HS-27A (cell line): ENCODE results near the gene SIRT7.

ENCODE experiments used
- DNase-seq: peaks from one replicate; pipeline ENCODE4 v3.0.0-alpha.2; 2012; ENCODE audit warnings: low read depth, missing footprints

SIRT7 gene

DNA sequence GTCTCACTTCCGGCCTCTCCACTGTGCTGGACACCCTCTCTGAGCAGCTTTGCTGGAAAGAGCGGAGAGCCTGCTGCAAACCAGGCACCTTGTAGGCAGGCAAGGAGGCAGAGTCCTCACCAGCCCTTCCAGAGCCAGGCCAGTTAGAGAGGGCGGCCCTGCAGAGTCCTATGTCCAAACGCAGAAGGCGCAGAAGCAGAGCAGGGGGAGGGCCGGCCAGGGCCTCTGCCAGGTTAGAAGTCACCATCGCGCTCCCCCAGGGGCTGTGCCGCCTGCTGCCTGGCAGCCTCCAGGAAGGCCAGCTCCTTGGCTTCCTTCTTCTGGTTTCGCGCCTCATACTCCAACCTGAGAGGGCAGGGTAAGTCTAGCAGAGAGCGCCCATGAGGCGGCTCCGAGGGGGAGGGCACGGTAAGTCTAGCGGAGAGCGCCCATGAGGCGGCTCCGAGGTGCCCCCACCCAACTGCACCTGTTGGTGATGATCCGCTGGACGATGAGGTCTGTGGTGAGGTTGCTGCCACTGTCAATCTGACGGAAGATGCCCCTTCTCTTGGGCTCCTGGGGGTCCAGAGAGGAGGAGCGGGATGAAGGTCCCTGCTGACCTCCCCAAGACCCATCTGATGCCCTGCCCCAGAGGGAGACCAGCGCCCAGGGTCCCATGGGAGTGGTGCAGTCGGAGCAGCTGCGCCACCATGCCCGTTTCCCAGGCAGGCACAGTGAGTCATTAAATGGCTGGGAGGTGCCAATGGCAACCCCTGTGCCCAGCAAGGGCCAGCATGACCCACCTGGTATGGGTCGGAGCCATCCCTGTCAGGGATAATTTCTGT, 13.2 kb downstream of the SIRT7 start:
- no peak for DNase-seq

DNA sequence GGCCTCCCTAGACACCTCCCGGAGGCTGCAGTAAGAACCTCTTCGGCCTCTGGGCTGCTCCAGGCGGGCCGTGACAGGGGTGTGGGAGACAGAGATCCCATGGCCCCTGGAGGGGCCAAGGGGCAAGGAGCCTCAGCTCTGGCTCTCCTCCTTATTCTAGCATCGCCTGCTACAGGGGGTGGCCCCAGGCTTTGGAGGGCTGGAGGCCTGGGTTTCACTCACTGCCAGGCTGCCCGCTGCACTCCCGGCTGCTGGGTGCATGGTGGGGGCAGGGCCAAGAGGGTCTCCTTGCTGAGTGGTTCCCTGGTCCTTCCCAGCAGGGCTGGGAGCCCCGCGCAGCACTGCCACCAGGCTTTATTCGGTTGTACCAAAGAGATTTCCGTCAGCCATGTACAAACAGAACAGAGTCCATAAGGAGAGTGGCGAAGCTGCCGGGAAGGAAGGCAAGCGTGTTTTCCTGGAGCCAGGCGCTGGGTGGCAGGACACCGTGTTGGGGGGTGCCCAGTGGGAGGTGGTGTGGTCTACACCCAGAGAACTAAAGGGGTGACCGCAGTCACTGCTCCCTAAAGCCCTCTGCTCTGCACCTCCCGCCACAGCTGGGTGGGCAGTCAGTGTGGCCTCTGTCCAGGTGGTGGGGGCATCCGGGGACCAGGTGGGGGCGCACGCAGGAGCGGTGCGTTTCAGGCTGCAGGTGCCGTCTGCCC, 13.9 kb downstream of the SIRT7 start:
- no peak for DNase-seq

DNA sequence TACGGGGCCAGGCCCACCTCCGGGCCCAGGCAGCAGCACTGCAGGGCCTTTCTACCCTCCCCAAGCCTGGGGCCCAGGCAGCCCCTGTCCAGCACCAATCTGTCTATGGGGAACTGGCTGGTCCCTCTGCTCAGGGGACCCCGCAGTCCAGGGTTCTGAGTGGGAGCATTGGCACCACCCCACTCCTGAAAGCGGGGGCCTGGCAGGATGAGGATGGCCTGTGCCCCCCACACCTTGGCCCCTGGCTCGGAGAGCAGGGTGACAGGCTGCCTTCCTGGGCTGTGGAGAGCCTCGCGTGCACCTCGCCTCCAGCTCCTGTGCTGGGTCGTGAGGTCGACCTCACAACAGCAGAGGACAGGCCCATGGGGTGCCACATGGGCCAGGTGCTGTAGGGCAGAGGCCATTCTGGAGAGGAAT, 14.6 kb downstream of the SIRT7 start:
- DNase-seq = no peak

DNA sequence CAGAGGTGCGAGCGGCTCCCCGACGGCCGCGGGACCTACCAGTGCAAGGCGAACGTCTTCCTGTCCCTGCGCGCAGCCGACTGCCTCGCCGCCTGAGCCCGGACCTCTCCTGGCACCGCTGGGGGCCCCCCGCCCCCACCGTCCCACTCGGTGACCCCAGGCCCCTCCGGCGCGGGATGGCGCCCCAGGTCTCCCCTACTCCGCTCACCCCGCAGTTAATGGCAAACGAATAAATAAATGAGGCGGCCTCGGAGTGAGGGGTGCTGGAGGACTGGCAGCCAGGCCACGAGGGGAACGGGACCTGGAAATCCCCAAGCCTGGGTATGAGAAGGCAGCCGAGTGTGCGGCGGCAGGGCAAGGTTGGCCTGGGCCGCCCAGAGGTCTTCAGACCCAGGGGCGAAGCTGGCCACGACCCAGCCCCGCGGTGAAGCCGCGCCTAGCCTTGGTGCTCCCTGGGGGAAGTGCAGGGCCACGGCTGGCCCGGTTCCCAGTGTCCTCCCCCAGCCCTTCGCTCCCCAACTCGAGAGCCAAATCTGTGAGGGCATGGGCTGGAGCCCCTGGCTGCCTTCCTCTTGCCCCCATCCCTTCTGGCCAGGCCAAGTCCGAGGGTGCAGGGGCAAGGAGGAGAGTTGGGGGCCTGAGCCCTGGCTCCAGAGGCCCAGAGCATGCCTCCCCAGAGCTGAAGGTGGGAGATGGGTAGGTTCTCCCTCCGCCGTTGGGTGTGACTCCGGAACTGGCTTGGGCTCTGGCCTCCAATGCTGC, 15.1 kb downstream of the SIRT7 start:
- no peak for DNase-seq

DNA sequence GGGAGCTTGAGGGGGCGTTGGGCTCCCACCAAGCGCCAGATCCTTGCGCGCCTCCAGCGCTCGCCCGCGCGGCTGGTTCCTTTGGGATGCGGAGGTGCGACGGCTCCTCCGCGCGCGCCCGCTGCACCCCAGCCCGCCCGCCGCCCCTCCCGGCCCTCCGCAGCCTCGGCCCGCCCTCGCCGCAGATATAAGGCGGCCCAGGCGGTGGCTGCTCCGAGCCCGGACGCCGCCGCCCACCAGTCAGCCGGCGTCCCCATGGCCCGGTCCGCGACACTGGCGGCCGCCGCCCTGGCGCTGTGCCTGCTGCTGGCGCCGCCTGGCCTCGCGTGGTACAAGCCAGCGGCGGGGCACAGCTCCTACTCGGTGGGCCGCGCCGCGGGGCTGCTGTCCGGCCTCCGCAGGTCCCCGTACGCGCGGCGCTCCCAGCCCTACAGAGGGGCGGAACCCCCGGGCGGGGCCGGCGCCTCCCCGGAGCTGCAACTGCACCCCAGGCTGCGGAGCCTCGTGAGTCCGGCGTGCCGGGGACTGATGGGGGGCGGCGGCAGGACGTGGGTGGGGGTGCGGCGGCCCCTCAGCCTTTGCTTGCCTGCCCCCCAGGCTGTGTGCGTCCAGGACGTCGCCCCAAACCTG, 15.8 kb downstream of the SIRT7 start, which contains the start of gene NPB:
TSS of gene NPB (plus strand) at position 216 of the 630 bp plus-strand sequence. CDS start at position 256, 40 bp downstream.
- DNase-seq = no peak

DNA sequence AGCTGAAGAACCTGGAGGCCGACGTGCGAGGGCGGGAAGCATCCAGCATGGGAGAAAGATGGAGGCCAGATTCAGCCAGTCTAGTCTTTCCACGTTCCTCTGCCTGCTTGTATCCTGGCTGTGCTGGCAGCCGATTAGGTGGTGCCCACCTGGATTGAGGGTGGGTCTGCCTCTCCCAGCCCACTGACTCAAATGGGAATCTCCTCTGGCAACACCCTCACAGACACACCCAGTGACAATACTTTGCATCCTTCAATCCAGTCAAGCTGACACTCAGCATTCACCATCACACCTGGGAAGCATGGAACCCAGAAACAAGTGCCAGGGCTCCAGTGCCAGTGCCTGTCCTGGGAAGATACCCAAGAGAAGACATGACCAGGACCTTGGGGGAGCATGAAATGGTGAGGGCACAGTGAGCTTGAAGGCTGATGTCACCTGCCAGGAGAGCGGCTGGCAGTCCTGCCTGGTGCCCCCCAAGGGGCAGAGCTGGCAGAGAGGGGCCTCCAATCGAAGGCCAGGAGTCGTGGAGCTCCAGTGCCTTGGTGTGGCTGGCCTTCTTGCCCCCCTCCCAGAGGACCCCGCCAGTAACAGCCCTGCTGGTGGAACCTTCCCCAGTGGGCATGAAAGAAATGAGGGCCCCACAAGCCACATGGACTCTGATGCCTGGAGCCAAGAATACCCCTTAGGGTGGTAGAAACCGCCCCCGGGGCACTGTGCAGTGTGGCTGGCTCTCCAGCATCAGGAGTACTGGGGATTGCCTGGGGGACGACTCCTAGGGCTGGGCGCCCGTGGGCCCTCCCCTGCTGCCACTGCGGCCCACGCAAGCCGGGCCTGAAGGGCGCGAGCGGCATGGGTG, 16.6 kb downstream of the SIRT7 start:
- DNase-seq = no peak

DNA sequence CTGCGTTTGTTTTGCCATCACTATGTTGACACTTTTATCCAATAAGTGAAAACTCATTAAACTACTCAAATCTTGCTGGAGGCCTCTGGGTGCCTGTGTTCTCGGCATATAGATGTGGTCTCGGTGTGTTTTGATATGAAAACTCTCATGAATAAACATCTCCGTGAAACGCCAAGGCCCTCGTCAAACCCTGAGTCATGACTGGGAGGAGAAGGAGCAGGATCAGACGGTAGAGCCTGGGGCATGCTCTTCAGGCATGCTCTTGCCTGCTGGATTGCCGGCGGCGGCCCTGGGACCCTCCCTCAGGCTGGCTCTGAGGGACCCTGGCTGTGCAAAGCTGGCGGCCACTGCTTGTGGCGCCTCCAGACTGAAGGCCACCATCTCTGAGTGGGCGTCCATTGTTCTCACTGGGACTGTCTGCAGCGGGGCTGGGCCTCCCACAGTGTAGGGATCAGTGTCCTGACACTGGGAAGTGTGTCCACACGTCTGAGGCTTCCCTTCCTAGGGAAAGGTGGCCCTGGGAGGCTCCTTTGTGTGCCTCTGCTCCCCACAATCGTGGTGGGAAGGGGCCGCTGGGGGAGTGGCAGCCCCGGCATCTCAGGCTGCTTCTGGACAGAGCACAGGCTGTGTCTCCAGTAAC, 17.7 kb downstream of the SIRT7 start:
- no peak for DNase-seq

DNA sequence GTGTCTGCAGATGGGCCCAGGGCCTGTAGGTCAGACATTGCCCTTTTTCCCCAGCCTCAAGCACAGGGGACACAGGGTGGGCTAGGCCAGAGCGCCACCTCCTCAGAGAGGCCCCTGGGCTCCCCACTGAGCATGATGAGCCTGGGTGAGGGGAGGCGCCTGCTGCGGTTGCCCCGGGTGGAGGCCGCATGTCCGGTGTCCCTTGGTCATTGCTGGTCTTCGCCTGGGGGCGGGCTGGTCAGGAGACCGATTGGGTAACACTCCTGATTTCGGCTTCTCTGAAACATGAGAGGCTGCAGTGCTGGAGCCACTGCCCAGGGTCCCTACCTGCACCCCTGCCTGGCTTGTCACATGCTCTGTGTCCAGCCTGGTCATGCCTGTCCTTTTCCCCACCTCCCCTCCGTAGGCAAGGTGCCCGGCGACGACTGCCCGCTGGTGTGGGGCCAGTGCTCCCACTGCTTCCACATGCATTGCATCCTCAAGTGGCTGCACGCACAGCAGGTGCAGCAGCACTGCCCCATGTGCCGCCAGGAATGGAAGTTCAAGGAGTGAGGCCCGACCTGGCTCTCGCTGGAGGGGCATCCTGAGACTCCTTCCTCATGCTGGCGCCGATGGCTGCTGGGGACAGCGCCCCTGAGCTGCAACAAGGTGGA, 18.3 kb downstream of the SIRT7 start:
- no peak for DNase-seq

DNA sequence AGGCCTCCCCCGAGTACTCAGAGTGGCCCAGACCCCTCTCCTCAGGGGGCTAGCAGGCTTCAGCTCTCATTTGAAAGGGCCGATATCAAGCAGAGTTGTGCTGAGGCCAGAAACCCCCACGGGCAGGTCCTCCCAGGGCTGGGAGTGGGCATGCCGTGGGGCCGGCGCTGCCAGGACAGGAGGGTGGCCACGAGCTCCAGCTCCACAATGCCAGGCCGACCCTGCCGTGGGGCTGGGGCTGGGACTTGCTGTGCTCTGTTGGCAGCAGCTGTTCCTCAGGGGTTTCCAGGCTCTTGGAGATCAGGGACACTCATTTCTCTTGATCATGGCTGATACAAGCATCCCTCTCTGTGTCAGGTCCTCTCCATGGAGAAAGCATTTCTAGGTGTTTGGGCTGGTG, 19.1 kb downstream of the SIRT7 start:
- DNase-seq = no peak

DNA sequence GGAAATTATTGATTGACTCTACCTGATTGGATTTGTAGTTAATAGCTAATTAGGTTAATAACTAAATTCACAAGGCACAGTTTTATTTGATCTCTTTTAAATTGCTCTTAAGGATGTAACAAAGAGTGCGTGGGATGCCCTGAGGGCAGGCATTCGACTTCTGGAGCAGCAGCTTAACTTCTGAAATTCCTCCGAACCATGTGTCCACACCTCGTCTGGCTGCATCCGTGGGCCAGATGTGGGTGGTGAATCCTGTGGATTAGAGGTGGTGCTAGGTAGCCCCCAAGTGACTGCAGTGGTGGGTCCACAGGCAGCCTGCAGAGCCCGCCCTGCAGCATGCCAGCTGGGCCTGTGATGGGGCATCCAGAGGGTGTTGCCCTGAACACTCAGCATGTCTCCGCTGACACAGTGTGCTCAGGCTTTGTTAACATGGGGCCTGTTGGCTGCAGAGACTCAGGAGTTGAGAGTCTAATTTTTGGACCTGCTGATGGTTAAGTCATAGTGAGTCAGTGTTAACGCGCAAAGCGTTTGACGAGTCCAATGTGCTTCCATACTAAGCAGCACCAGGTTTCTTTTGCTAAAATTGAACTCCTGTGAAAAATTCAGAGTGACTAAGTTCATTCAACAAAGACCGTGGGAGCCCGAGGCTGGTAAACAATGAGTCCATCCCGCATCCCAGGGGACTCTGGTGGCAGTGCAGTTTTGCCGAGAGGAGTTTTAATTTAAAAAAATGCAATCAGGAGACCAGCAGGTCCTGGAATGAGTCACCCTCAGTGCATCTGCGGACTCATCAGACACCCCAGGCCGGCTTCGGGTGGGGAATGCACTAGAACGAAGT, 19.7 kb downstream of the SIRT7 start:
- DNase-seq = peak; percentile 56

DNA sequence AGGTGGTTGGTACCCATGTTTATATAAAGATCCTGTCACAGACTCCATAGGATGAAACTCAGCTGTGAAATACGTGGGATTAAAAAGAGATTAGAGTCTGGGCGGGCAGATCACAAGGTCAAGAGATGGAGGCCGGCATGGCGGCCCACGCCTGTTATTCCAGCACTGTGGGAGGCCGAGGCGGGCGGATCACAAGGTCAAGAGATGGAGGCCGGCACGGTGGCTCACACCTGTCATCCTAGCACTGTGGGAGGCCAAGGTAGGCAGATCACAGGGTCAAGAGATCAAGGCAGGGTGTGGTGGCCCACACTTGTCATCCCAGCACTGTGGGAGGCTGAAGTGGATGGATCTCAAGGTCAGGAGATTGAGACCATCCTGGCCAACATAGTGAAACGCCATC, 22.6 kb downstream of the SIRT7 start:
- DNase-seq = no peak

DNA sequence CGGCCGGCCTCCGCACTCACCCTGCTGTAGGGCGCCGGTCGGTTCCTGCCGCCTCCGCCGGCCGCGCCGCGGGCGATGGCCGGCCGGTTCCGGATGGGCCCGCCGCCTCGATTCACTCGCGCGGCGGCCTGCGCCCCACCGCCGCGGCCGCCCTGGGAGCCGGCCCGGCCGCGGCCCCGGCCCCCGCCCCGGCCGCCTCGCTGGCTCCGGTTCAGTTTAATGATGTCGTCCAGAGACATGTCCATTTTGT, 26.7 kb downstream of the SIRT7 start:
- DNase-seq = no peak

DNA sequence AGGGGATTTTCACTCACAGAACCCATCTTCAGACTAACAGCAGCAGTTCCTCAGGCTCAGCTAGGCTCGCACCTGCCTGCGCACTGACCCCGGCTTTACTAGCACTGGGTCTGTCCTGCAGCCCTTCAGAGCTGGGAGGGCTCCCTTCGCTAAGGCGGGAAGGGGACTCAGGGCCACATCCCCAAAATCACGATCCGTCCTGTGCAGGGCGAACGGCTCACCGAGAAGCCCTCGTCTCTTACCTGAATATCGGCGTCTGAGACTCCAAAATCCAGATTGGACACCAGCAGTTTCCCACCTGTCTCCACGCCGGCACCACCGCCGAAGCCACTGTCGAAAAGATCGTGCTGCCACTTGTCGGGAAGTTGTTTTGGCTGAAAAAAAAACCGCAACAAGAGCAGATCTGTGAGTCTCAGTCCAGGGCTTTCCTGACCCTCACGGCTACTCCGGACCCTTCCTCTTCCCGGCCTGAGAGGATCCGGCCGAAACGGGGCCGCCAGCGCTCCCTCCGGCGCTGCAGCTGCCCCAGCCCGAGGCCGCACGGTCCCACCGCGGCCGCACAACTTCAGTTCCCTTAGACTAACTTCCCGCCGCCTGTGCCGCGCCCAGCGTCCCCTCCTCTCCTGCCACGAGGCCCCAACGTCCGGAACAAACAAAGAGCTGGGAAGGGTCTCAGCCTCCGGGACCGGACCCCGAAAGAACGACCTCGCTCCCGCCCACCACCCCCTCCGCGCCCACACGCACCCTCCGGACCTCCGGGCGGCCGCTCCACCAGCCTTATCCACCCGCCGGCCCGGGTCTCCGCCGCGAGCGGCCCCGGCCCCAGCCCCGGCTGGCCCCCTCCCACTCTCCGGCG, 27.3 kb downstream of the SIRT7 start:
- DNase-seq = no peak

DNA sequence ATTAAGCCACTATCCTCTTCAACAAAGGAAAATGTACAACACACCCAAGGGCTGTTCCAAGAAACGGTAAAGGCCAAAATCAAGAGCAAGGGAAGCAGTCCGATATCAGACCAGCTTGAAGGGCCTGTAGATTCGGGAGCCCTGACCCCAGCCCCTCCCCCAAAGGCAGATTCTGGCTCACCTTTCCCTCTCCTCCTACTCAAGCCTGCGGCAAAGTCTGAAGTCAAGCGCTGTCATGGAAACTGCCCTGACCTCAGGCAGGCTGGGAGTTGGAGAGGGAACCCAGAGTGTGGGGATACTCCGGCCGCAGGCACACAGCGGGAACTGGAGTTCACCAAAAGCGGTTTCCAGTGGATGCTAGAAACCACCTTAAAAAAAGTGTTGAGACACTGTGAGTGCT, 28.4 kb downstream of the SIRT7 start:
- no peak for DNase-seq

DNA sequence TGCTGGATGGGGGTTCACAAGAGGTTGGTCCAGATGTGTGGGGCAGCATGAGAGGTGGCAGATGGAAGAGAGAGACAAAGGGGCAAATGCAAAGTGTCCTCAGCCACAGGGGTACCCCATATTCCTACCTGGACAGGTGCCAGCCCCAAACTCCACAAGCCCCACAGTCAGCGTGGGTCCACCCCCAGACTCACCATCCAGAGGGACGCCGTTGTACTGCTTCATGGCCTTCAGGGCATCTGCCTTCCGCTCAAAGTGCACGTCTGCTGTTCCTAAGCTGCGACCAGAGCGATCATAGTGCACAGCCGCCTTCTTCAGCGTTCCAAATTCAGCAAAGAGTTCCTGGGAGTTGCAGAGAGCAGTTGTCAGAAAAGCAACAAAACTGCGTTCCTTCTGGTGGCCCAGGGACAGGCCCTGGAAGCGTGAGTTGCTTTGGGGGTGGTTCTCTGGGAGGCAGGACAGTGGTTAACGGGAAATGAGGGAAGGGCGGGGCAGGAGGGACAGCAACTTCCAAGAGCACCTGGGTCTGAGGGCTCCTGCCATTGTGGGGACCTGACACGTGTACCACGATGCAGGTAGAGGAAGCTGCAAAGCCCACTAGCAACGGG, 28.9 kb downstream of the SIRT7 start:
- no peak for DNase-seq

DNA sequence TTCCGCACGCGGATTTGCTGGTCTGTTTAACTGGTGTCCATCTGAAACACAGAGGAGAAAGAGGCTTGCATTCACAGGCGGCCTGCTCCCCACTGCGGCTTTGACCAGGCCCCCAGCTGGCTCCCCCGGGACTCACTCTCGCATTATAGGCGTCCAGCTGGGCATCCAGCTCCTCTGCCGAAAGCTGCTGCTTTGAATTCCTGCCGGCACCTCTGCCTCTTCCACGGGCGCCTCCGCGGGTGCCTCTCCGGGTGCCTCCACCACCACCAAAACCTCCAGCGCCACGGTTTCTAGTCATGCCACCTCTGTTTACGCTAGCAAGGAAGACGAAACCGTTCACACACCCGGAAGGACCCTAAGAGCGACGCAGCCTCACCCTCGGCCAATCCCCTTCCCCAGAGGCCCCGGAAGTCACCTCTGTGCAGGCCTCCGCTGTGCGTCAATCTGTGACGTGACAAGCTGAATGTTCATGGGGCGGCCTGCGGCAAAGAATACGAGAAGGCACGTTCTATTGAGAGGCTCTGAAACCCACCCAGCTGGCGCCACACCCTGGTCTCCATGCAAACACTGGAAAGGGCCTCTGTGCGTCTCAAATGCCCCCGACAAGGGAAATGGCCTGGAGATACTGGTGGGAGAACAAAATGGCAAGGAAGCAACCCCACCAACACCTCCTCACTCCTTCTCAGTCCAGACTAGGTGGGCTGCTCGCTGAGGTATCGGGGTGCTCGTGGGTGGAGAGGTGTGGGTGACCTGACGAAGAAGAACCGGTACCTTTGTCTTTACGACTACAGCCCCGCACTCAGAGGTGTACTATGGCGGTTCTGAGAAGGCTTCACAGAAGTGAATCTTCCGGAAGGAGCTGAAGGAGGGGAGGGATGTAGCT, 29.6 kb downstream of the SIRT7 start:
- DNase-seq = no peak

DNA sequence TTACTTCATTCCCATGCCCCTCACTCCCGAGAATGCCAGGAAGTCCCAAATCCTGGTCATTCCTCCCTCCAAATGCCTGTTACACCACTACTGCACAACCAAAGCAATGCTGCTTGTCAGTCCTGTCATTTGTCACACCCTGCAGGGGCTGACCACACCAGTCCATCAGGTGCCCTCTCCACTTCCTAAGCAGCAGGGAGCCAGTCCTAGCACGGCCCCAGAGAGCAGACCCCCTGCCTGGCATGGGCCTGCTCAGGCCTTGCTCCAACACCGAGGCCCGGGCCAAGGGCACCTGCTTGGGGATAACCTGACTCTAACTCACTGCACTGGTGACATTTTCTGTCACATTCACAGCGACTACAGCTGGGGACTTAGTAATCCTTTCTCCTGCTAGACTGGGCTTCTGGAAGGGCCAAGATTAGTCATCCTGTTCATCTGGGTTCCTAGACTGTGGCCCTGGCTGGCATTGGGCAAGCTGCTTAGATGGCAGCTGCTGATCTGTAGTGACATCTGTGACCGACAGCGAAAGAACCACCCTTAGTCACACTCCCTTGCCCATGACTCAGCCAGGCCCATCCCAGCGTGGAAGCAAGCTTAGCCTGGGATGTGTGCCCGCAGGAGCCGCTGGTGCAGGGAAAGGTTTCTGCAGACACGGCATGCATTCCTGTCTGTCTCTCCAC, 32.0 kb downstream of the SIRT7 start:
- DNase-seq = peak; percentile 42
